ENCODE results near the gene HMG20A. TPM values are rescaled to one million over a fixed set of nuclear protein-coding genes. Genes with fewer than 3 reads are reported as not detected.

HMG20A gene
- total RNA-seq, 3 donors from 2014 or later (not counting 1 experiment from before 2014, with no cell fraction given), result 48.4 to 71.0 (median 53.9) TPM

DNA sequence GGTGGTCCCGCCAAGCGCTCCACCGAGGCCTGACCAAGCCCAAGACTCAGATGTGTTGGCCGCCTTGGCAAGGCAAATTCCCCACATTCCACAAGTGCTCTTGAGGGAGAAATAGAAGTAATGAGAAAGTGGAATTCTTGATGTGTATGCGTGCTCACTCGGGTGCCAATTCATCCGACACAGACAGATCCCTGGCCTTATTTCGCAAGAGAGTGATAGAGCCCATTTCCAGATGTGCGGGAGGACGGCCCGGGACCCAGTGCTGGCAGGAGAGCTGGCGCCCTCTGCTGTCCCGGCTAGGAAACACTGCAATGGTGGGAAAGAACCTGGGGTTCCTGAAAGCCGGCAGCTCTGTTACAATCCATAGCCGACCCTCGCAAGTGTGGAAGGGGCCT, 76.0 kb downstream of the HMG20A start:
- WGBS (ENCODE audit: insufficient coverage), result 34% methylated on average over 16 of the region's 16 CpGs
- H3K27me3 Mint-ChIP-seq (ENCODE audit: low read depth in 2 of 2), result no peaks in the 10 kb centered on the region
- Histone ChIP-seq H3K27me3 (ENCODE audit: control insufficient read depth, insufficient read depth, low read length) (no peaks in the 10 kb centered on the region), H3K36me3 (ENCODE audit: control insufficient read depth, insufficient read depth, low read length) (no peaks in the 10 kb centered on the region), H3K27ac (ENCODE audit: low read length) (no peak overlapping the region), H3K4me3 (ENCODE audit: low read length) (no peak overlapping the region), H3K4me1 (ENCODE audit: control insufficient read depth, insufficient read depth, low read length) (peaks cover 17% of the 10 kb centered on the region), H3K9me3 (ENCODE audit: control insufficient read depth, insufficient read depth, low read length) (no peaks in the 10 kb centered on the region)
- ATAC-seq (peak; percentile 80 to 94 (median 92)), DNase-seq (peak; percentile 72 to 81)
- H3K4me1 Mint-ChIP-seq, result peaks cover 10 to 17% of the 10 kb centered on the region in 2 donors
- TF ChIP-seq CTCF (IDR thresholded peaks at IDR 0.05), result peak; percentile 96
- no peak overlapping the region for H3K4me3 Mint-ChIP-seq
- H3K27ac Mint-ChIP-seq, result no peak overlapping the region
- intact Hi-C loops (cut with micrococcal nuclease), result loop anchor here (1.0 to 2.0 kb wide), 4 partner anchors 310 to 523 kb away; no protein-coding TSS in a partner anchor
- H3K9me3 Mint-ChIP-seq, result no peaks in the 10 kb centered on the region
- peaks cover 8% of the 10 kb centered on the region for H3K36me3 Mint-ChIP-seq

- DNase-seq, result no peak
- intact Hi-C loops (cut with micrococcal nuclease), result loop anchor here (1.0 to 2.0 kb wide), 2 partner anchors 311 to 318 kb away; no protein-coding TSS in a partner anchor
- 79% methylated on average over 7 of the region's 7 CpGs for WGBS (ENCODE audit: insufficient coverage)
- Histone ChIP-seq H3K4me3 (ENCODE audit: low read length) (no peak overlapping the region), H3K27ac (ENCODE audit: low read length) (no peak overlapping the region), H3K36me3 (ENCODE audit: control insufficient read depth, insufficient read depth, low read length) (no peaks in the 10 kb centered on the region), H3K27me3 (ENCODE audit: control insufficient read depth, insufficient read depth, low read length) (no peaks in the 10 kb centered on the region), H3K4me1 (ENCODE audit: control insufficient read depth, insufficient read depth, low read length) (peaks cover 17% of the 10 kb centered on the region), H3K9me3 (ENCODE audit: control insufficient read depth, insufficient read depth, low read length) (no peaks in the 10 kb centered on the region)
- no peak overlapping the region for H3K4me3 Mint-ChIP-seq
- H3K4me1 Mint-ChIP-seq, result peaks cover 10 to 17% of the 10 kb centered on the region in 2 donors
- H3K36me3 Mint-ChIP-seq, result peaks cover 8% of the 10 kb centered on the region
- no peaks in the 10 kb centered on the region for H3K27me3 Mint-ChIP-seq (ENCODE audit: low read depth in 2 of 2)
- H3K27ac Mint-ChIP-seq, result no peak overlapping the region
- ATAC-seq, result peak in 1 of 3 donors; percentile 10
- peak; percentile 50 for TF ChIP-seq CTCF (IDR thresholded peaks at IDR 0.05)
- no peaks in the 10 kb centered on the region for H3K9me3 Mint-ChIP-seq
These were observed 76.5 kb downstream of the HMG20A start for GRCh38 chr15:77497110-77497737.

- WGBS (ENCODE audit: insufficient coverage), result 98% methylated on average over 6 of the region's 6 CpGs
- Histone ChIP-seq H3K36me3 (ENCODE audit: control insufficient read depth, insufficient read depth, low read length) (no peaks in the 10 kb centered on the region), H3K4me3 (ENCODE audit: low read length) (no peak overlapping the region), H3K27me3 (ENCODE audit: control insufficient read depth, insufficient read depth, low read length) (no peaks in the 10 kb centered on the region), H3K27ac (ENCODE audit: low read length) (no peak overlapping the region), H3K9me3 (ENCODE audit: control insufficient read depth, insufficient read depth, low read length) (no peaks in the 10 kb centered on the region), H3K4me1 (ENCODE audit: control insufficient read depth, insufficient read depth, low read length) (peaks cover 17% of the 10 kb centered on the region)
- intact Hi-C loops (cut with micrococcal nuclease), result loop anchor here (1.0 to 2.0 kb wide), 2 partner anchors 312 to 319 kb away; no protein-coding TSS in a partner anchor
- ATAC-seq (no peak), DNase-seq (no peak)
- no peaks in the 10 kb centered on the region for H3K9me3 Mint-ChIP-seq
- TF ChIP-seq CTCF (IDR thresholded peaks at IDR 0.05), result no peak
- H3K36me3 Mint-ChIP-seq, result peaks cover 8% of the 10 kb centered on the region
- H3K27me3 Mint-ChIP-seq (ENCODE audit: low read depth in 2 of 2), result no peaks in the 10 kb centered on the region
- peaks cover 8 to 14% of the 10 kb centered on the region in 2 donors for H3K4me1 Mint-ChIP-seq
- no peak overlapping the region for H3K27ac Mint-ChIP-seq
- H3K4me3 Mint-ChIP-seq, result no peak overlapping the region
These were observed 77.3 kb downstream of the HMG20A start for GRCh38 chr15:77497942-77498361.

Measured in natural killer cell (primary cell).